T-cell (primary cell): ENCODE data around the gene ABHD5. TPM values are rescaled to one million over a fixed set of nuclear protein-coding genes. Genes with fewer than 3 reads are reported as not detected.
A peak's percentile ranks its signal among the peaks of the same experiment; 100 is the strongest.

Experiments used
- ATAC-seq, 4 experiments: fragments of 200-7000 bp in 3 of 4; fragments of 150-1000 bp in 1 of 4; cut with Tn5 transposase; replicated peaks in 1 of 4; 1 replicate in 3 of 4; 2 replicates in 1 of 4; pipeline ENCODE4 v1.10.0; 2021; ENCODE audit warnings: moderate library complexity in 3 of 4, mild to moderate bottlenecking in 2 of 4, moderate number of reproducible peaks in 1 of 4
- CTCF ChIA-PET, 2 donors: fragments of 300-600 bp; sonication (Branson Sonifier 250); formaldehyde crosslinking; loops; one replicate each; lab custom pipeline; 2022; ENCODE audit warnings: antibody characterized with exemption in 2 of 2; lab: Charles Lee
- POLR2A ChIA-PET, 2 donors: fragments of 300-600 bp; sonication (Branson Sonifier 250); formaldehyde crosslinking; loops; one replicate each; lab custom pipeline; 2022; ENCODE audit warnings: antibody characterized with exemption in 2 of 2; lab: Charles Lee
- DNase-seq, 35 experiments: peaks; one replicate each; pipeline versions ENCODE4 v3.0.0 to v3.0.0-alpha.2; 2013 to 2023
- H3K27ac ChIP-seq: one replicate; pipeline ENCODE4 v1.5.1; 2013; ENCODE audit warnings: low read length
- H3K27me3 ChIP-seq, 2 experiments: replicated peaks in 1 of 2; 1 replicate in 1 of 2; 2 replicates in 1 of 2; pipeline versions ENCODE4 v1.6.1 to v1.7.0; 2013; ENCODE audit warnings: low read length in 1 of 2, mixed read lengths in 1 of 2; ENCODE audit not compliant: control insufficient read depth in 2 of 2, insufficient read depth in 2 of 2; ENCODE audit errors: extremely low read depth in 1 of 2
- H3K36me3 ChIP-seq, 2 donors: 1 replicate in 1 of 2; 2 replicates in 1 of 2; pipeline versions ENCODE4 v1.6.1 to v1.7.0; 2013; ENCODE audit warnings: low read length in 1 of 2; ENCODE audit not compliant: control insufficient read depth in 2 of 2, insufficient read depth in 1 of 2; ENCODE audit errors: extremely low read depth in 1 of 2
- H3K4me1 ChIP-seq, 2 experiments: 1 replicate in 1 of 2; 2 replicates in 1 of 2; pipeline versions ENCODE4 v1.6.1 to v1.7.0; 2013; ENCODE audit warnings: low read length in 2 of 2, mixed read lengths in 1 of 2; ENCODE audit not compliant: insufficient read depth in 2 of 2, control insufficient read depth in 1 of 2; ENCODE audit errors: extremely low read depth in 1 of 2
- H3K4me3 ChIP-seq, 2 donors: 1 replicate in 1 of 2; 2 replicates in 1 of 2; pipeline versions ENCODE4 v1.5.1 to v1.7.0; 2013; ENCODE audit warnings: mild to moderate bottlenecking in 2 of 2, low read length in 1 of 2, moderate library complexity in 1 of 2; ENCODE audit not compliant: control insufficient read depth in 1 of 2; ENCODE audit errors: extremely low read depth in 1 of 2
- H3K9me3 ChIP-seq: 2 replicates; pipeline ENCODE4 v1.7.0; 2013
- H3K27ac Mint-ChIP-seq, 2 donors: one replicate each; pipeline ENCODE4 v1.8.0; 2020 to 2021; ENCODE audit warnings: mild to moderate bottlenecking in 2 of 2, mixed read lengths in 2 of 2
- H3K27me3 Mint-ChIP-seq, 2 donors: one replicate each; pipeline ENCODE4 v1.8.0; 2021 to 2022; ENCODE audit warnings: mixed read lengths in 2 of 2
- H3K36me3 Mint-ChIP-seq: one replicate; pipeline ENCODE4 v1.8.0; 2021; ENCODE audit warnings: mixed read lengths
- H3K4me1 Mint-ChIP-seq, 3 donors: one replicate each; pipeline ENCODE4 v1.8.0; 2020 to 2022; ENCODE audit warnings: mixed read lengths in 3 of 3, mild to moderate bottlenecking in 1 of 3
- H3K4me3 Mint-ChIP-seq, 3 donors: one replicate each; pipeline ENCODE4 v1.8.0; 2020 to 2022; ENCODE audit warnings: mild to moderate bottlenecking in 3 of 3, mixed read lengths in 3 of 3, moderate library complexity in 3 of 3
- H3K9me3 Mint-ChIP-seq, 3 donors: one replicate each; pipeline ENCODE4 v1.8.0; 2020 to 2022; ENCODE audit warnings: mixed read lengths in 3 of 3
- WGBS: methylation state at CpG from one replicate; pipeline ENCODE4 v1.1.5; 2013; ENCODE audit warnings: missing lambda C conversion rate; ENCODE audit not compliant: insufficient coverage; 5-methylcytosine and 5-hydroxymethylcytosine counted together
- total RNA-seq, 35 experiments: library from RNA in 6 of 35; stranded (reverse) in 6 of 35; fragments of 120-200 nt in 1 of 35; gene quantifications; one replicate each; pipeline versions ENCODE4 v1.2.1 to v1.2.4 and lab custom pipeline; 2013 to 2026

The ABHD5 gene
- total RNA-seq (1 to 10 TPM; 5.3 to 9.2 (median 8.2) TPM), total RNA-seq (lab: John Stamatoyannopoulos, UW) (10.7 to 34.2 (median 20.9) reads per million in 29 experiments)
- total RNA-seq (2013), result 10.0 TPM

- H3K27ac ChIP-seq, result peak within 1 kb of the TSS; percentile 73
- Mint-ChIP-seq H3K4me3 (peak within 1 kb of the TSS; percentile 88 to 89 (median 88)), H3K36me3 (no peaks in the 10 kb centered on the region), H3K27me3 (no peaks in the 10 kb centered on the region), H3K27ac (peak within 1 kb of the TSS; percentile 79 to 93), H3K4me1 (peaks cover 31 to 39% (median 34%) of the 10 kb centered on the region in 3 donors), H3K9me3 (no peaks in the 10 kb centered on the region)
- H3K4me3 ChIP-seq, result peak within 1 kb of the TSS; percentile 63 to 81
- POLR2A ChIA-PET, result interaction anchor here (0.5 to 0.7 kb wide), 3 partner anchors 9 to 1189 kb away, joined by 3 to 7 read pairs (median 6); no protein-coding TSS in a partner anchor
- H3K4me1 ChIP-seq, result peaks cover 4 to 12% of the 10 kb centered on the region in 2 experiments
- 0% methylated on average over 69 of the region's 71 CpGs for WGBS
- no peaks in the 10 kb centered on the region for H3K36me3 ChIP-seq
- ATAC-seq (peak; percentile 89 to 95 (median 92)), DNase-seq (peak; percentile 89 to 98 (median 95))
- CTCF ChIA-PET, result no interaction called here
- H3K9me3 ChIP-seq, result no peaks in the 10 kb centered on the region
- H3K27me3 ChIP-seq, result no peaks in the 10 kb centered on the region
Measured at GRCh38 chr3:43690400-43691119, at the start of gene ABHD5. ABHD5 (plus strand) TSS chr3:43690938; CDS start chr3:43690993, 55 bp downstream.

GRCh38 chr3:43641306-43642114, 49.2 kb upstream of the ABHD5 start:
- Mint-ChIP-seq H3K36me3 (no peaks in the 10 kb centered on the region), H3K27me3 (peaks cover 7 to 9% of the 10 kb centered on the region in 2 donors), H3K4me1 (peaks cover 4 to 6% (median 6%) of the 10 kb centered on the region in 3 donors), H3K4me3 (no peak overlapping the region), H3K9me3 (no peaks in the 10 kb centered on the region), H3K27ac (no peak overlapping the region)
- CTCF ChIA-PET, result interaction anchor here in 1 of 2 donors (0.5 kb wide), 1 partner anchor 98 kb away, joined by 4 read pairs; no protein-coding TSS in a partner anchor
- POLR2A ChIA-PET, result no interaction called here
- Histone ChIP-seq H3K27ac (no peak overlapping the region), H3K27me3 (peaks cover 0 to 18% of the 10 kb centered on the region in 2 experiments), H3K9me3 (no peaks in the 10 kb centered on the region), H3K4me1 (peaks cover 0 to 3% of the 10 kb centered on the region in 2 experiments), H3K36me3 (no peaks in the 10 kb centered on the region), H3K4me3 (no peak overlapping the region)
- DNase-seq, result no peak
- no peak for ATAC-seq
- no CpG with 5 or more reads among the region's 4 CpGs for WGBS

- Mint-ChIP-seq H3K36me3 (no peaks in the 10 kb centered on the region), H3K4me1 (no peaks in the 10 kb centered on the region), H3K9me3 (no peaks in the 10 kb centered on the region), H3K27ac (no peak overlapping the region), H3K27me3 (peaks cover 16 to 18% of the 10 kb centered on the region in 2 donors), H3K4me3 (no peak overlapping the region)
- no peaks in the 10 kb centered on the region for H3K4me1 ChIP-seq
- ChIA-PET POLR2A (no interaction called here), CTCF (no interaction called here)
- H3K27me3 ChIP-seq, result peaks cover 0 to 13% of the 10 kb centered on the region in 2 experiments
- DNase-seq (no peak), ATAC-seq (no peak)
- no peak overlapping the region for H3K27ac ChIP-seq
- H3K4me3 ChIP-seq, result no peak overlapping the region
- 95% methylated on average over 1 of the region's 2 CpGs for WGBS
- H3K36me3 ChIP-seq, result no peaks in the 10 kb centered on the region
- no peaks in the 10 kb centered on the region for H3K9me3 ChIP-seq
Measured at GRCh38 chr3:43644443-43644842, 46.3 kb upstream of the ABHD5 start.

- DNase-seq, result no peak
- no peaks in the 10 kb centered on the region for H3K4me1 ChIP-seq
- H3K36me3 ChIP-seq, result no peaks in the 10 kb centered on the region
- ChIA-PET CTCF (no interaction called here), POLR2A (no interaction called here)
- H3K9me3 ChIP-seq, result no peaks in the 10 kb centered on the region
- H3K27me3 ChIP-seq, result peaks cover 0 to 20% of the 10 kb centered on the region in 2 experiments
- H3K4me3 Mint-ChIP-seq, result no peak overlapping the region
- no peaks in the 10 kb centered on the region for H3K36me3 Mint-ChIP-seq
- H3K27ac ChIP-seq, result no peak overlapping the region
- ATAC-seq, result no peak
- no peaks in the 10 kb centered on the region for H3K9me3 Mint-ChIP-seq
- WGBS, result 58% methylated on average over 2 of the region's 6 CpGs
- H3K27me3 Mint-ChIP-seq, result peaks cover 23 to 24% of the 10 kb centered on the region in 2 donors
- peaks cover 0 to 2% (median 0%) of the 10 kb centered on the region in 3 donors for H3K4me1 Mint-ChIP-seq
- no peak overlapping the region for H3K4me3 ChIP-seq
- H3K27ac Mint-ChIP-seq, result no peak overlapping the region
Measured at GRCh38 chr3:43647331-43648166, 43.2 kb upstream of the ABHD5 start.

- Mint-ChIP-seq H3K27me3 (peaks cover 21 to 22% of the 10 kb centered on the region in 2 donors), H3K9me3 (no peaks in the 10 kb centered on the region), H3K4me3 (no peak overlapping the region), H3K4me1 (peaks cover 0 to 2% (median 0%) of the 10 kb centered on the region in 3 donors), H3K36me3 (no peaks in the 10 kb centered on the region), H3K27ac (no peak overlapping the region)
- no peaks in the 10 kb centered on the region for H3K36me3 ChIP-seq
- POLR2A ChIA-PET, result no interaction called here
- no peaks in the 10 kb centered on the region for H3K4me1 ChIP-seq
- ATAC-seq (no peak), DNase-seq (no peak)
- 95% methylated on average over 2 of the region's 3 CpGs for WGBS
- no peaks in the 10 kb centered on the region for H3K9me3 ChIP-seq
- H3K27ac ChIP-seq, result no peak overlapping the region
- no peak overlapping the region for H3K4me3 ChIP-seq
- peaks cover 0 to 20% of the 10 kb centered on the region in 2 experiments for H3K27me3 ChIP-seq
- CTCF ChIA-PET, result no interaction called here
Measured at GRCh38 chr3:43648957-43649356, 41.8 kb upstream of the ABHD5 start.
